Activated naive CD4-positive, alpha-beta T cell treated with anti-CD3 and anti-CD28 coated beads, Interleukin-2, amount 50 U/mL, for 24 hours (primary cell): ENCODE measurements around the gene HYI.

Source experiments
- H3K27ac Mint-ChIP-seq: one replicate; pipeline ENCODE4 v1.8.0; 2021; ENCODE audit warnings: mild to moderate bottlenecking, mixed read lengths
- H3K27me3 Mint-ChIP-seq: one replicate; pipeline ENCODE4 v1.8.0; 2021; ENCODE audit warnings: mixed read lengths
- H3K36me3 Mint-ChIP-seq: one replicate; pipeline ENCODE4 v1.8.0; 2021; ENCODE audit warnings: mixed read lengths
- H3K4me1 Mint-ChIP-seq: one replicate; pipeline ENCODE4 v1.8.0; 2021; ENCODE audit warnings: mixed read lengths
- H3K4me3 Mint-ChIP-seq: one replicate; pipeline ENCODE4 v1.8.0; 2021; ENCODE audit warnings: mild to moderate bottlenecking, mixed read lengths
- H3K9me3 Mint-ChIP-seq: one replicate; pipeline ENCODE4 v1.8.0; 2021; ENCODE audit warnings: mixed read lengths

Gene HYI

DNA sequence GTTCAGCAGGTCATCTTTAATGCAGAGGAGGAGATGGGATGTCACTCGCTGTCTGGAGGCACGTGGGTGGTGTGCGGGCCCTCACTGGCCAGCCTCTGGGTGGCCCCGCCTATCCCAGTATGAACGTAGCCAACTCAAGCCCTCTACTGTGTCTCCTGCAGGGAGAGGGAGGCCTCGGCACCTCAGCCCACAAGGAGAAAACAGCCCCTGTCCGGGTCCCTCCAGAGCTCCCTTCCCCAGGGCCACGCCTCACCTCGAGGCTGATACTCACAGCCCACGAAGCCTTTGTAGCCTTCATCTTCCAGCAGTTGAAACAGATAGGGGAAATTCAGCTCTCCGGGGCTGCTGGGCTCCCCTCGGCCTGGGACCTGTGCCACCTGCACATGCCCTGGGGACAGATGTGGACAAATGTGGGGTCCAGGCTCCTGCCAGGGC, 2.6 kb downstream of the HYI start:
- Mint-ChIP-seq H3K36me3 (peaks cover 5% of the 10 kb centered on the region), H3K9me3 (no peaks in the 10 kb centered on the region), H3K27ac (no peak overlapping the region), H3K27me3 (no peaks in the 10 kb centered on the region), H3K4me3 (no peak overlapping the region), H3K4me1 (peaks cover 23% of the 10 kb centered on the region)

DNA sequence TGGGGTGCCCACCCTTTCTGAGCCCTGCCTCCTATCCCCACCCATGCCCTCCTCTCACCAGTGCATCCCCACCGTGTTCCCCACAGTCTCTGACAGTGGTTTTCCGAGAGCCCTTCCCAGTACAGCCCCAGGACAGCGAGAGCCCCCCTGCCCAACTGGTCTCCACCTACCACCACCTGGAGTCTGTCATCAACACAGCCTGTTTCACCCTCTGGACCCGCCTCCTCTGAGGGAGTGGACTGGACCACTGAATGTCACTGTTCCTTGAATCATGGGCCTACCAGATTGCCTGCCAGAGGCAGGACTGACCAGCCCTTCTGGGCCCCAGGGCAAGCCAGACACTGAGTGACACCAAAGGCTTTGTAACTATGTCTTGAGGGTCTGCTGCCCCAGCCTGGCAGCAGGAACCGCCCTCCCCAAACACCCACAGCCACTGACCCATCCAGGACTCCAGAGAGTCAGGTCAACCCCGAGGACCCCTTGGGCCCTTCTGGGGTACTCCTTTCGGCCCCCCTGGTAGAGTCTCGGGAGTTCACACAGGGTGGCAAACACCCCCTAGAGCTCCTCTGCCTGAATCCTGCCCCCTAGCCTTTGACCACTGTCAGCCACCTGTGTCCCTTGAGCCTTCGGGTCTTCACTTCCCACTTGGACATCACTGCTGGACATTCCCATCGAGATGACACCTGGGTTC, 3.3 kb downstream of the HYI start:
- no peak overlapping the region for H3K4me3 Mint-ChIP-seq
- H3K4me1 Mint-ChIP-seq, result peaks cover 23% of the 10 kb centered on the region
- peak overlapping the region; percentile 41 for H3K27ac Mint-ChIP-seq
- no peaks in the 10 kb centered on the region for H3K27me3 Mint-ChIP-seq
- peaks cover 5% of the 10 kb centered on the region for H3K36me3 Mint-ChIP-seq
- no peaks in the 10 kb centered on the region for H3K9me3 Mint-ChIP-seq

DNA sequence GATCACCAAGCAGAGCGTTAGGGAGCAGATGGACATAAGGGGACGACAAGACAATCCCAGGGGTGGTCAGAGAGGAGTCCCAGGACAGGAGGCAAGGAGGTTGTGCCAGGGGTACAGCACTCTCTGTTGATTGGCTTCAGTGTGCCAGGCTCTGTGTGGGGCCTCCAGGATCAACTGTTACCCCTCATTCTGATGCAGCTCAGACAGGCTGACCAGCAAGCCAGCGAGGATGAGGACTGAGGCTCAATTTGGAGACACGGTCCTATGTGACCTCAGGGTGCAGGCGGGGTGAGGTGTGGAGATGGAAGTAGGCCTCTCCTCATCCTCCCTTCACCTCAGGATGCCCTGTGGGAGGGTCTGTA, 4.0 kb downstream of the HYI start:
- Mint-ChIP-seq H3K27me3 (no peaks in the 10 kb centered on the region), H3K4me1 (peaks cover 20% of the 10 kb centered on the region), H3K4me3 (no peak overlapping the region), H3K27ac (no peak overlapping the region), H3K36me3 (peaks cover 5% of the 10 kb centered on the region), H3K9me3 (no peaks in the 10 kb centered on the region)

DNA sequence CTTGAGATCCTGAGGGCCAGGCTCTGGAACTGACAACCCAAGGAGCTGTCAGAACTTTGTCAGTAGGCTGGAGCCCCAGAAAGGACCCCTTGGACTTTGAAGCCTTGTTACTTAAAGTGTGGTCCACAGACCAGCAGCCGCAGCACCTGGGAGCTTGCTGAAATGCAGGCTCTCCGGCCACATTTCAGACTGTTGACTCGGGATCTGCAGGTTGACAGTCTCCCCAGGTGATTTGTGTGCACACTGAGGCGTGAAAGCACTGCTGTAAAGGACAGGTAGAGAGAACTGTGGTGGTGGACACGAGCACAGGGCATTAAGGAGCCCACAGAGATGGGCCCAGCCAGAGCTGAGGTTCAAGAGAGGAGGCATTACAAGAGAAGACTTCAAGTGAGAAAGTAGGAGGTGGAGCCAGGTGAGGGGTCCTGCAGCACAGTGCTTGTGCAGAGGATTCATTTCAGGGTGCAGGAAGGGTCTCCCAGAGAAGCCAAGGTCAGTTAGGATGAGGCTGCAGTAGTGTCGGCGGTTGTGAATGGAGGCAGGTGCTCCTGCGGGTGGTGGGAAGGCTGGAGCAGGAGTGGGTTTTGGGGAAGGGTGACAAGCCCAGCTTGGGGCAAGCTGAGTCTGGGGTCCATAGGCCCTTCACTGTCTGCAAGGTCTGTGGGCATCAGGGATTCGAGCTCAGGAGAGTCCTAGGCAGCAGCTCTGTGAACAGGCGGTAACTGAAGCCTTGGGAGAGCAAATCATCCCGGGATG, 4.6 kb downstream of the HYI start:
- H3K4me1 Mint-ChIP-seq, result peaks cover 14% of the 10 kb centered on the region
- H3K4me3 Mint-ChIP-seq, result no peak overlapping the region
- H3K27me3 Mint-ChIP-seq, result no peaks in the 10 kb centered on the region
- no peaks in the 10 kb centered on the region for H3K9me3 Mint-ChIP-seq
- peaks cover 5% of the 10 kb centered on the region for H3K36me3 Mint-ChIP-seq
- H3K27ac Mint-ChIP-seq, result no peak overlapping the region

DNA sequence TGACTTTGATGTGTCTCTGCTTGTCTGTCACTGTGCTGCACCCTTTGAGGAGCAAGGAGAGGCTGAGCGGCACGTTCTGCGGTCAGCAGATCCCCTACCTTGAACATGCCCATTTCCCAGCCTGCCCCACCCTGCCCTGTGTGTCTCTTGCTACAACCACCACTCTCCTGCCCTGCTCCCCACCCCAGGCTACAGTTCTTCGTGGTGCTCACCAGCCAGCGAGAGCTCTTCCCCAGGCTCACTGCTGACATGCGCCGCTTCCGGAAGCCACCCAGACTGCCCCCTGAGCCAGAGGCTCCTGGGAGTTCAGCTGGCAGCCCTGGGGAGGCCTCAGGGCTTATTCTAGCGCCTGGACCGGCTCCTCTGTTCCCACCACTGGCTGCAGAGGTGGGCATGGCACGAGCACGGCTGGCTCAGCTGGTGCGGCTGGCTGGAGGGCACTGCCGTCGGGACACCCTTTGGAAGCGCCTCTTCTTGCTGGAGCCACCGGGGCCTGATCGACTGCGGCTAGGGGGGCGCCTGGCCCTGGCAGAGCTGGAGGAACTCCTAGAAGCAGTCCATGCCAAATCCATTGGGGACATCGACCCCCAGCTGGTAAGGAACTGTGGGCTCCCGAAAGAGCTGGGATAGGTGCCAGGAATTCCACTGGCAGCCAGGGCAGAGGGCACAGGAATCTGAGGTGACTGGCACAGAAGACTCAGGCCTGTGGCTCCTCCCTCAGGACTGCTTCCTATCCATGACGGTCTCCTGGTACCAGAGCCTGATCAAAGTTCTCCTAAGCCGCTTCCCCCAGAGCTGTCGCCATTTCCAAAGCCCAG, 5.6 kb downstream of the HYI start:
- Mint-ChIP-seq H3K27me3 (no peaks in the 10 kb centered on the region), H3K9me3 (no peaks in the 10 kb centered on the region), H3K4me1 (peaks cover 9% of the 10 kb centered on the region), H3K36me3 (peaks cover 5% of the 10 kb centered on the region), H3K27ac (no peak overlapping the region), H3K4me3 (no peak overlapping the region)

DNA sequence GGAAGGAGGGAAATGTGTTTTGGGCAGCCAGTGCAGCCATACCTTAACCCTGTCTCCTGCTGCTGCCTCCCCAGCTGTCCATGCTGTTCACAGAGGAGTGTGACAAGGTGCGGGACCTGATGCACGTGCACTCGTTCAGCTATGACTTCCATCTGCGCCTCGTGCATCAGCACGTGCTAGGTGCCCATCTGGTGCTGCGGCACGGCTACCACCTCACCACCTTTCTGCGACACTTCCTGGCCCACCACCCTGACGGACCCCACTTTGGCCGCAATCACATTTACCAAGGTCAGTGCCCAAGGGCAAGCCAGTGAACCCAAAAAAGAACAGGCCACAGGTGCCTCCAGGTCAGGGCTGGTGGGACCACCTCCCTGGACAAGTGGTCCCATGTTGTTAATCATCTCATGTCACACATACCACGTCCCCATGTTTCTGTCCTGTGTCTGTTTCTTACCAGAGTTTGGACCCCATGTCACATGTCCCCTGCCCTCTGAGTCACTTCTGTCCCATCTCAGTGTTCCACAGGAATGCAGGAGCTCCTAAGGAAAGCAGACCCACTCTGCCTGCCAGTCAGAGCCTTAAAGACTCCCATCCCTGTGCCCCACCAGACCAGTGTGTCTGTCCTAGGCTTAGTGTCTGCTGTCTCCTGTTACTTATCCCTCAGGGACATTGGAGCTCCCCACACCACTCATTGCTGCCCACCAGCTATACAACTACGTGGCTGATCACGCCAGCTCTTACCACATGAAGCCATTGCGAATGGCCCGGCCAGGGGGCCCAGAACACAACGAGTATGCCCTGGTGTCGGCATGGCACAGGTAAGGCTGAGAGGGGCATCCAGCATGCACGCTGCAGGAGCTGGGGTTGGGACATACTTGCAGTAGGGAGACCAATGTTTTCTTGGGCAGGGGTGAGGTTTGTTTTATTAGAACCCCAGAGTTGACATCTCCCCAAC, 6.6 kb downstream of the HYI start:
- Mint-ChIP-seq H3K27me3 (no peaks in the 10 kb centered on the region), H3K4me1 (no peaks in the 10 kb centered on the region), H3K36me3 (peaks cover 5% of the 10 kb centered on the region), H3K4me3 (no peak overlapping the region), H3K27ac (peak overlapping the region; percentile 14), H3K9me3 (no peaks in the 10 kb centered on the region)

DNA sequence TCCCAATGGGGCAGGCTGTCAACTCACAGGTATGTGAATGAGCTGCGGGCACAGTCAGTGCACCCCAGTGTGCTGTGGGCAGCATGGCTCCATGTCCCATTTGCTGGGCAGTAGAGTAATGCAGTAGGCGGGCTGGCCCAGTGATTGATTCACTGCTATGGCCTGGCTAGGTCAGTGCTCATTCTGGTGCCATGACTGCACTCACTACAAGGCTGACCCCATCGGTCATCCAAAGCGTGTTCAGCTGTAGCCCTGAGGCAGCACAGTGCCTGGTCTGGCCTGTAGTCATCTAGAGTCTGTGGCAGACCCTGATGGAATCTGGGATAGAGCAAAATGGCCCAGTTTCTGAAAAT, 7.4 kb downstream of the HYI start:
- H3K27ac Mint-ChIP-seq, result peak overlapping the region; percentile 17
- H3K9me3 Mint-ChIP-seq, result no peaks in the 10 kb centered on the region
- peaks cover 5% of the 10 kb centered on the region for H3K36me3 Mint-ChIP-seq
- no peaks in the 10 kb centered on the region for H3K27me3 Mint-ChIP-seq
- no peaks in the 10 kb centered on the region for H3K4me1 Mint-ChIP-seq
- H3K4me3 Mint-ChIP-seq, result no peak overlapping the region

DNA sequence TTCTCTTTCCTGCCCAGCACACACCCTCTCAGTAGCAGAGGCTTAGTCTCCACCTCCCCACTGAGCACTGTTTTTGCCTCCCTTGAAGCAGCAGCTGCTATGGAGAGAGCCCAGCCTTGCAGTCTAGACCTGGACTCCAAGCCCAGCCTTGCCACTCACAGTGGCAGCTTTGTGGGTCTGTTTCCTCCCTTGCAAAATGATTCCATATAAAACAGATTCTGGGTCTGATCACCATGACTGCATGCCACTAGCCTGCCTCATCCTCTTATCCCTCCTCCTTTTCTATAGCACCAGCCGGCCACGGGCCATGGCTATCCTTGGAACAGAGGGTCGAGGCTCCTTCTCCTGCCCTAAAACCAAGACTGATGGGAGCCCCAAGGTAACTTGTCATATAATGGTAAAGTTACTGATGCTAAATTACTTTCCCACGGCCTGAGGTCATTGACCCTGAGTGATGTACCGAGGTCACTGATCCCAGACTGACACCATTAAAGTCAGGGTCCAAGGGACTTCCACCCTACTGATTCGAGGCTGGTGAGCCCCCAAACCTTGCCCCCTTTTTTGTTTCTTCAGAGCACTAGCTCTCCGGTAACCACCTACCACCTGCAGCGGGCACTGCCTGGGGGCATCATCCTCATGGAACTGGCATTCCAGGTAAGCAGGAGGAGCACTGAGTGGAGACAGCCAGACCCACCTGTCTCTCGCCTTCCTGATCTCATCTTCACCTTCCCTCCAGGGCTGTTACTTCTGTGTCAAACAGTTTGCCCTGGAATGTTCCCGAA, 7.9 kb downstream of the HYI start:
- peak overlapping the region; percentile 17 for H3K27ac Mint-ChIP-seq
- H3K27me3 Mint-ChIP-seq, result no peaks in the 10 kb centered on the region
- H3K4me1 Mint-ChIP-seq, result no peaks in the 10 kb centered on the region
- H3K4me3 Mint-ChIP-seq, result no peak overlapping the region
- H3K9me3 Mint-ChIP-seq, result no peaks in the 10 kb centered on the region
- H3K36me3 Mint-ChIP-seq, result peaks cover 5% of the 10 kb centered on the region

DNA sequence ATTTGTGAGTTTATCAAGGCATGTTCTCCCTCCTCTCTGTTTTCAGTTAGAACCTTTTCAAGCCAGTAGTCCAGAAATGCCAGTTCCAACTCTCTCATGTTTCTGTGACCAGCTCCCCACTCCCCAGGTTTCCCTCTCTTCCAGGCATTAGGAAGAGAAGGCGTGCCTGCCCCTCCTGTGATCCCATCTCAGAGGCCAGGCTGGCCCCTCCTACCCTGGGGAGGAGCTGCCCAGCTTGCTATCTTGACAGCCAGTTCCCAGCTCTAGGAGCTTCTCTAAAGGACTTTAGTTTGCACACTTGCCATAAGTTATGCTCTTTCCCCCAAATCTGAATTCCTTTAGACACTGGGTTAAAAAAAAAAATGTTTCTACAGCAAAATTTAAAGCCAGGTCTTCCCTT, 8.9 kb downstream of the HYI start:
- Mint-ChIP-seq H3K4me1 (no peaks in the 10 kb centered on the region), H3K9me3 (no peaks in the 10 kb centered on the region), H3K27me3 (no peaks in the 10 kb centered on the region), H3K27ac (peak overlapping the region; percentile 71), H3K36me3 (peaks cover 5% of the 10 kb centered on the region), H3K4me3 (no peak overlapping the region)

DNA sequence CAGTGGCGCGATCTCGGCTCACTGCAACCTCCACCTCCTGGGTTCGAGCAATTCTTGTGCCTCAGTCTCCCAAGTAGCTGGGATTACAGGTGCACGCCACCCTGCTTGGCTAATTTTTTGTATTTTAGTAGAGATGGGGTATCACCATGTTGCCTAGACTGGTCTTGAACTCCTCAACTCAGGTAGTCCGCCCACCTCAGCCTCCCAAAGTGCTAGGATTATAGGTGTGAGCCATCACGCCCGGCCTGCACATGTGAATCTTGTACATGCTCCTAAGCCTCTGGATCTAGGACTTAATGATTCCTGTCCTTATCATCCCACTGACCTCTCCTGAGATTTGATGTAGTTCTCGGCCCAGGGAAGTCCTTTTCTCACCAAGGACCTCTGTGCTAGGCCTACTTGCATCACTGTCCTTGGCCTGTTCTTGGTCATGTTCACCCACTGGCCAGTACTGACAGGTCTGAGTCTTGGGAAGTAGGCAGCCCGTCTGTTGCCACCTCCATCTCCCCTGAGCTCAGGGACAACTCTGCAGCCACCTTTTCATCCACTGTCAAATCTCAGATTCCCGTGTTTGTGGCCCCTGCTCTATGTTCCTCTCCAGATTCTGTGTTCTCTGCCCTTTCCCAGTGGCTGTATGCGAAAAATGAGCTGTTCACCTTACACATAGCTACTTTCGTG, 9.4 kb downstream of the HYI start:
- H3K4me3 Mint-ChIP-seq, result no peak overlapping the region
- no peaks in the 10 kb centered on the region for H3K4me1 Mint-ChIP-seq
- H3K36me3 Mint-ChIP-seq, result peaks cover 5% of the 10 kb centered on the region
- H3K27ac Mint-ChIP-seq, result peak overlapping the region; percentile 71
- H3K9me3 Mint-ChIP-seq, result no peaks in the 10 kb centered on the region
- no peaks in the 10 kb centered on the region for H3K27me3 Mint-ChIP-seq

DNA sequence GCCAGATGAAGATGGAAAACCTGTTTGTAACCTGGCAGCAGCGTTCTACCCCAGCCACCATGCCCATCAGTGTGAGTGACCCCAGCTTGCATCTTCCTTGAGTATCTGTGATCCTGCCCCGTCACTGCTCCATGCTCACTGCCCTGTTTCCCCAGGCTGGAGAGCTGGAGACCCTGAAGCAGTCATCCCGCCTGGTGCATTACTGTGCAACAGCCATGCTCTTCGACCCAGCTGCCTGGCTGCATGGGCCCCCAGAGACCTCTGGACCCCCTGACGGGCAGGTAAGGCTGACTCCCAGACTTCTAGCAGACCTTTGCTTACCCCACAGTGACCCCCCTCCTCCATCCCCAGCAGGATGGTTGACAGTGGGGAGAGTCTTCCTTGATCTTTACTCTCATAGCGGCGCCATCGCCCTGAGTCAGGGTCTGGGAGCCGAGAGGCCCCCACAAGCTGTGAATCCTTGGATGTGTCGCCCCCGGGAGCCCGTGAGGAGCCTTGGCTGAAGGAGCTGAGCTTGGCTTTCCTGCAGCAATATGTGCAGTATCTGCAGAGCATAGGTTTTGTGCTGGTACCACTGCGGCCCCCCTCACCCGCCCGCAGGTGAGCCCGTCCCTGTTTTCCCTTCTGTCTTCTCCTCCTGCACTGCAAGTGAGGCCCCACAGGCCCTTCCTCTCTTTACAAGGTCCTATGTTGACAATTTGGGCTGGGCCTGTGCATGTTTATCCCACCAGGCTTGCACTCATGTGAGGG, 10.4 kb downstream of the HYI start:
- Mint-ChIP-seq H3K36me3 (peaks cover 4% of the 10 kb centered on the region), H3K27me3 (no peaks in the 10 kb centered on the region), H3K4me1 (no peaks in the 10 kb centered on the region), H3K9me3 (no peaks in the 10 kb centered on the region), H3K4me3 (no peak overlapping the region), H3K27ac (no peak overlapping the region)

DNA sequence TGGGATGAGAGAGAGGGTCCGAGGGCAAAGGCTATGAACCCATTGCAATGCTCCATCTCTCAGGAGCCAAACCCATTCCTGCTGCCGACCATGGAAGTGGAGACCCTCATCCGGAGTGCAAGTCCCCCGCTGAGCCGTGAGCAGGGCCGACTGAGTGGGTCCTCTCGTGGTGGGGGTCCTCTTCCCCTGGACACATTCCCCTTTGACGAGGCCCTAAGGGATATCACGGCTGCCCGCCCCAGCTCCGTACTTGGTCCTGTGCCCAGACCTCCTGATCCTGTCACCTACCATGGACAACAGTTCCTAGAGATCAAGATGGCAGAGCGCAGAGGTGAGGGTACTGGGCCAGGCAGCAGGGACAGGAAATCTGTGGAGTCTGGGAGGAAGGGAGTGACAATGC, 11.0 kb downstream of the HYI start:
- no peak overlapping the region for H3K27ac Mint-ChIP-seq
- H3K9me3 Mint-ChIP-seq, result no peaks in the 10 kb centered on the region
- peaks cover 4% of the 10 kb centered on the region for H3K36me3 Mint-ChIP-seq
- H3K27me3 Mint-ChIP-seq, result no peaks in the 10 kb centered on the region
- H3K4me3 Mint-ChIP-seq, result no peak overlapping the region
- no peaks in the 10 kb centered on the region for H3K4me1 Mint-ChIP-seq

DNA sequence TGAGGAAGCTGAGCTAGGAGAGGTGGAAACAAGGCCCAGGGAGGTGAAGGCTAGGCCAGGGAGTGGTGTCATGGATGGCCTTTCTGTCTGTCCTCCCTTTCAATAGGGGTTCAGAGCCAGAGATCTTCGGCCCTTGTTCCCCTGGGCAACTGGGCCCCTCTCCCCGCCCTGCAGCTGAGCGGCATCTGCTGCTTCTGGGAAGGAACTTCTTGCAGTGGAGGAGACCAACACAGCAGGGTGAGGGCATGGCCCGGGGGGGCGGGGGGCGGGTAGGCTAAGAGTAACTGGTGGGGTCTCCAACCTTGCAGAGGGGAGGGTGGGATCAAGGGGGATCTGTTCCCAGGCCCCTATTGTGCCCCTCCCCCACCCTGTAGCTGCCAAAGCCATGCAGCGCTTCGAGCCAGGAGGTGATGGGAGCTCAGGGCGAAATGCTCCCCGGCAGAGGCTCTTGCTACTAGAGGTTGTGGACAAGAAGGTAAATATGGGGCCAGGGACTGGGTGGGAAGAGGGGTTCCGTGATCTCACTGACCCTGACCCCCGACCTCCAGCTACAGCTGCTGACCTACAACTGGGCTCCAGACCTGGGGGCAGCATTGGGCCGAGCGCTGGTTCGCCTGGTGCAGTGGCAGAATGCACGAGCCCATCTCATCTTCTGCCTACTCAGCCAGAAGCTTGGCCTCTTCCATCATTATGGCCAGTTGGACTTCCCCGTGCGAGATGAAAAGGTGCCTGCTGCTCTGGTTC, 11.7 kb downstream of the HYI start:
- no peaks in the 10 kb centered on the region for H3K4me1 Mint-ChIP-seq
- H3K4me3 Mint-ChIP-seq, result no peak overlapping the region
- no peaks in the 10 kb centered on the region for H3K27me3 Mint-ChIP-seq
- peaks cover 4% of the 10 kb centered on the region for H3K36me3 Mint-ChIP-seq
- no peaks in the 10 kb centered on the region for H3K9me3 Mint-ChIP-seq
- no peak overlapping the region for H3K27ac Mint-ChIP-seq
